Measurements from ENCODE around the gene FAM32A.

FAM32A gene

DNA sequence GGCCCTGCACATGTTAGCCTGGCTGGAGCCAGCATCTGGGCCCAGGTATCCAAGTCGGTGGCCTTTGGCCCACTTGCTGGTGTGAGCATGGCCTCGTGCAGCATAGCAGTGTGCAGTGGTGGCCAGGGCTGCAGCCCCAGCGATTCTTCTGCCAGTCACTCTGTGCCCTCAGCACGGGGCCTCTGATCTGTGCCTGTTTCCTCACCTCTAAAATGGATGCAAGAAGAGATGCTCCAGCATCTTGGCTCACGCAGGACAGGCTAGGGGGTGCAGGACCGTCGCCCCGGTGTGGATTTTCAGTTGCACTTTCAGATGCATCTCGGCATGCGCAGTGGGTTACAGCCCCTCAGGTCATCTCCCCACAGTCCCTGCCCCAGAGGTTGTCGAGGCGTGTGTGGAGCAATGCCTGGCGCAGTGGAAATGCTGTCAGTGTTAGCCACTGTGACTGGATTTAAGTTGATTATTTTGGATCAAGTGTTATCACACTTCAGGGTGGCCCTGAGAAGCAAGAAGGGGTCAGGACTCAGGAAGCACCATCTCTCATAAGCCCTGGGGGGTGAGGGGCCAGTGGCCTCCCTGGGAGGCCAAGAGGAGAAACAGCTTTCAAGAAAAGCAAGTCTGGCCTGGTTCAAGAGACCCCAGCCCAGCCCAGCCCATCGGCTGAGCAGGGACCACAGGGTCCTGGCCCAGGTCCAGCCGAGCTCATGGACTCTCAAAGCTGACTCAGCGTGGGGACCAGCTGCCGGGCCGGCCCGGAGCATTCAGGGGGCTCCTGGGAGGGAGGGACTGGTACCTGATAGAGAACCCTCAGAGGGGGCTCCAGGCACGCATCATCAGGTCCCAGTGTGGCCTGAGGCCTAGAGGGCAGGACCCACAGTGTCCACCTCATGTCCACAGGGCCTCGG lies 40.3 kb downstream of the FAM32A start:
- DNase-seq (ENCODE audit: low read depth in 3 of 3) = no peak

DNA sequence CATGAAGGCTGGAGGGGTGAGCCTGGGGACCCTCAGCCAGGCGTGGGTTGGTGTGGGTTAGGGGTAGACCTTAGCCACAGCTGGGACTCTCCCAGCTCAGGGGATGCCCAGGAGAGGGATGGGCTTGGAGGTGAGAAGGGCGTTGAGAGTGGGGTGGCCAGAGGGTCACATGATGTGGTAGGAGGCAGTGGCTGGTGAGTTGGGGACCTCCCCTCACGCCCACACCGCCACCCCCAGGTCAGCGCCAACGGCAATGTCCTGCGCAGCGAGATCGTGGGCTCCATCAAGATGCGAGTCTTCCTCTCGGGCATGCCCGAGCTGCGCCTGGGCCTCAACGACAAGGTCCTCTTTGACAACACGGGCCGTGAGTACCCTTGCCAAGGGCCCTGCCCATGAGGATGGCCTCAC lies 41.0 kb downstream of the FAM32A start:
- DNase-seq (ENCODE audit: low read depth in 3 of 3) = no peak

DNA sequence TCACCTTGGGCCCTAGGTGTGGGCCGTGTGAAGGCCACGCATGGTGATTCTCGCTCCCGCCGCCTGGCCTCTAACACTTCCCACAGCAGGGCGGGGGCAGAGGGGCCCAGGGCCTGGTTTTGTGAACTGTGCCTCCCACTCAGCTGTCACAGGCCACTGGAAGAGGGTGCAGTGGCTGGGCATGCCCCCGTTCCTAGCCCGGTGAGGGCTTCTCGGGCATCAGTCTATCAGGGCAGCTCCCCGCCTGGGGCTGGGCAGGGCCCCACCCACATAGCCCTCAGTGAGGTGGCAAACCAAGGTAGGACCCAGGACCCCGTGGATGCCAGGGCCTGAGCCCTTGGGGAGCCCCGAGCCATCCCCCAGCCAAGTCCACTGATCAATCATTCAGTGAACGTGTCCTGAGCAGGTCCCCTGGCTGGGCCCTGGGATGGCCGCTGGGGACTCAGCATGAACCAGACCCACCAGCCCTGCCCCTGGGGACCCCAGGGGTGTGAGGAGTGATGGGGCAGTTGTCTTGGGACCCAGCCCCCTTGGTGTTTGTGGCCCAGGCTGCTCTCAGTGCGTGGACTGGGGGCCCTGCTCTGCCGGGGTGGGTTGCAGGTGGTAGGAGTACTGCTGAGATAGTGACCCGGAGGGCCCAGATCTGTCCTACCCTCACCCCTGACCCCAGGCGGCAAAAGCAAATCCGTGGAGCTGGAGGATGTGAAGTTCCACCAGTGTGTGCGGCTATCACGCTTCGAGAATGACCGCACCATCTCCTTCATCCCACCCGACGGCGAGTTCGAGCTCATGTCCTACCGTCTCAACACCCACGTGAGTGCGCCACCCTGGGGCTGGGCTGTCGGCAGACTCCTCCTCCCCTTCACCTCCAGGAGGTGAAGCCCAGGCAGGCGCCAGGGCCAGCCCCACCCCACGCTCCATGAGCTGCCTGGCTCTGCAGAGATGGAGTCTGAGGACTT lies 41.9 kb downstream of the FAM32A start:
- no peak for DNase-seq (ENCODE audit: low read depth in 3 of 3)

DNA sequence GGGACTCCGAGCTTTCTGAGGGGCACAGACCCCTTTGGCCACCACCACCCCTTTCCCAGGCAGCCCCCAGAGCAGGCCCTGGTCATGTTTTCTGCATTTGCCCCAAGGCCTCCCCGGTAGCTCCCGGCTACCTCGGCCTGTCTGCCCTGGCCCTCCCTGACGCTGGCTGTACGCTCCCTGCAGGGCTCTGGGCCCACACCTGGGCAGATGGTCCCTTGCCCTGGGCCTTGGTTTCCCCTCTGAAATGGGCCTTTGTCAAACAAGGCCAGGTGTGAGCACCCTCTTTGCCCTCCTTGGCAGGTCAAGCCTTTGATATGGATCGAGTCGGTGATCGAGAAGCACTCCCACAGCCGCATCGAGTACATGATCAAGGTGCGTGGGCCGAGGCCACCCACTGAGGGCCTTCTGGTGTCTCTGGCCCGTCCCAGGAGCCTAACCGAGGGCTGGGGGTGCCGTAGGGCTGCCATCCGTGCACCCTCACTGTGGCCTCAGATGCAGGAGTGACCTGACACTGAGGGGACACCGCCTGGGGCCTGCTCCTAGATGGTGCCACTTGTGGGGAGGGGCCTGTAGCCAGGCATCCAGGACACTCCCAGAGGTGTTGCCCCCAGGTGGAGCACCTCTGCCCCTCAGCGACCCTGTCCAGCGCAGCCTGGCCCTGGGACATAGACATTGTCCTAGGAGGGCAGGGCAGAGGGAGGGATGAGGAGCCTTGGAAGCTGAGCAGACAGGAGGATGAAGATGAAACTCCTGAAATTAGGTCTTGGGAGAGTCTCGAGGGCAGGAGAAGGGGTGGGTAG lies 42.8 kb downstream of the FAM32A start:
- DNase-seq (ENCODE audit: low read depth in 3 of 3) = no peak

DNA sequence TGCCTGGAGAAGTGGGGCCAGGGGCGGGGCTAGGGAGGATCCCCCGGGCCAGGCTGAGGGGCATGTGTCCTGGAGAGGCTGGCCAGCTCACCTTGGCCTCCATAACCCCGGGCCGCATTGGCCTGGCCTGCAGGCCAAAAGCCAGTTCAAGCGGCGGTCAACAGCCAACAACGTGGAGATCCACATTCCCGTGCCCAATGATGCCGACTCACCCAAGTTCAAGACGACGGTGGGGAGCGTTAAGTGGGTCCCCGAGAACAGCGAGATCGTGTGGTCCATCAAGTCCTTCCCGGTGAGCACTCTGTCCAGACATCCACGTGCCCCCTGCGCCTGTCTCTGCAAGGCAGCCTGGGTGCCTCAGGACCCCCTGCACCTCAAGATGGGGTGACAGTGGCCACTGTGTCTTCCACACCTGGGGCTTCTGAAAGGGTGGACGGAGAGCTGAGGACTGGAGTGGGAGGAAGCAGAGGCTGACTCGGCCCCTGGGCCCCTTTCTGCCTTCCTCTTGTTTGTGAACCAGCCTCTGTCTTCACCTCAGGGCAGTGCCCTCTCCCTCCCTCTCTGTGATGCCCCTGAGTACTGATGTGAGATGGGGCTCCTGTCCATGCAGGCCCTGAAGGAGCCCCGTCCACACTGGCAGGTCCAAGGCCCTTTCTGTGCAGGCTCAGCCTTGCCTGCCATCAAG lies 43.6 kb downstream of the FAM32A start:
- DNase-seq (ENCODE audit: low read depth in 3 of 3) = no peak

DNA sequence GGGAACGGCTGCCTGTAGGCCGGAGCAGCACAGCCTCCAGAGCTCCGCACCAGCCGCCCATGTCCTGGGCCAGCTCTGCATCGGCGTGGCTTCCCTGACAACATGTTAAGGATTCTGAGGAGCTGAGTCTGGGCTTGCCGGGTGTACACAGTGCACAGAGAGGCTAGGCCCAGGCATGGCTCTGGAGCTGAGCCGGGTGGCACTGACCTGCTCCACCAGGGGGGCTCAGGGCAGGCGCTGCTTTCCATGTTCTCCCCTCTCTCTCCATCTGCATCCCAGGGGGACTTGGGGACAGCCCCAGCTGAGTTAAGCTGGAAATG lies 44.1 kb downstream of the FAM32A start:
- DNase-seq (ENCODE audit: low read depth in 3 of 3) = no peak

DNA sequence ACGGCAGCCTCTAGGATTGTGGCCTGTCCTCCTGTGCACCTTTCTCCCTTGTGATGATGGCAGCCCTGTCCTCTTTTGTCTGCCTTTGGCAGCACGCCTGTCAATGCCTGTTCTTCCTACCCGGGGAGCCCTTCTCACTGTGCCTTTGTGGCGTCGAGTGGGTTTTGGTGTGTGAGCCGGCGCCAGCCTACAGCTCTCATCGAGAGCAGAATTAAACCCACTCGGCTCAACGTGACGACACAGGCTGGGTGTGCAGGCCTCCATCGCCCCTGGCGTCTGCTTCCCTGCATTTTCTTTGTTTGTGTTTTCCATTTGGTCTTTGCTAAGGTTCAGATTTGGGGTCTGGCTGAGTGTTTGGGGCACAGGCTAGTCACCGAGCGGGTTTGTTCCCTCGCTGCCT lies 46.9 kb downstream of the FAM32A start:
- DNase-seq (ENCODE audit: low read depth in 3 of 3) = no peak

DNA sequence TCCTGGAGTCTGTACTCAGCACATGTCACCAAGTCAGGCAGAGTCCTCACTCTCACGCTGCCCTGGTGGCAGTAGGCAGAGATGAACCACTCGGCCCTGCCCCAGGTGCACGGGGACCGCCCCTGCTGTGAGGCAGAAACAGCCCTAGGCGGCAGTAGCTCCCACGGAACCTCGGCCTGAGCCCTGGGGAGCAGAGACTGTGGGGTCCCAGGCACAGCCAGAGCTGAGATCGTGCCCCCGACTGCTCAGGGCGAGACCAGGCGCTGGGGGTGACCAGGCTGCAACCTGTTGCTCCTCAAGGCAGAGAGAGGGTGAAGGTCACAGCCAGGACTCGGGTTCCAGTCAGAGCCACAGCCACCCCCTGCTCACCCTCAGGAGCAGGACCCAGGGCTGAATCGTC lies 47.4 kb downstream of the FAM32A start:
- no peak for DNase-seq (ENCODE audit: low read depth in 3 of 3)

DNA sequence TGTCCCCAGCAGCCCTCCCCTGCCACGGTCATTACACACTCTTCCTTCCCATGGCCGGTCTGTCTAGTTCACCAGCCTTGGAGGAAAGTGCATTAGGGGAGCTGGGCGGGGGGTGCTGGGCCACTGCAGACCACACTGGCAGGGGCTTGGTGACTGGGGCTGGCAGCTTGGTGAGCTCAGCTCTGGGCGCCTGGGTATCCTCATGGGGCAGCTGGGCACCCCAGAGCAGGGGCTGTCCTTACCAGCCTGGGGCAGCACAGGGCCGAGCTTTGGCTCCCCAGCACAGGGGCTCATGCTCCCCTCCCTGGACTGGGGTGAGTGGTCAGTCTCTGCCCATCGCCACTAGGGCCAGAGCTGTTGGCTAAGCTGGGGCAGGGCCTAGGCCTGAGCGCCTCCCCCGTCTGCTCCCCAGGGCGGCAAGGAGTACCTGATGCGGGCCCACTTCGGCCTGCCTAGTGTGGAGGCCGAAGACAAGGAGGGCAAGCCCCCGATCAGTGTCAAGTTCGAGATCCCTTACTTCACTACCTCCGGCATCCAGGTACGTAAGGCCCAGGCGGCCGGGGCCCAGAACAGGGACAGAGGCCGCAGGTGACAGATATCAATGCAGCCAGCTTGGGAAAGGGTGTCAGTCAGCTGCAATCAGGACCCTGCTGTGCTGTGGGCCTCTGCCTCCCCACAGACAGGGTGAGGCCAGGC lies 48.0 kb downstream of the FAM32A start:
- no peak for DNase-seq (ENCODE audit: low read depth in 3 of 3)

DNA sequence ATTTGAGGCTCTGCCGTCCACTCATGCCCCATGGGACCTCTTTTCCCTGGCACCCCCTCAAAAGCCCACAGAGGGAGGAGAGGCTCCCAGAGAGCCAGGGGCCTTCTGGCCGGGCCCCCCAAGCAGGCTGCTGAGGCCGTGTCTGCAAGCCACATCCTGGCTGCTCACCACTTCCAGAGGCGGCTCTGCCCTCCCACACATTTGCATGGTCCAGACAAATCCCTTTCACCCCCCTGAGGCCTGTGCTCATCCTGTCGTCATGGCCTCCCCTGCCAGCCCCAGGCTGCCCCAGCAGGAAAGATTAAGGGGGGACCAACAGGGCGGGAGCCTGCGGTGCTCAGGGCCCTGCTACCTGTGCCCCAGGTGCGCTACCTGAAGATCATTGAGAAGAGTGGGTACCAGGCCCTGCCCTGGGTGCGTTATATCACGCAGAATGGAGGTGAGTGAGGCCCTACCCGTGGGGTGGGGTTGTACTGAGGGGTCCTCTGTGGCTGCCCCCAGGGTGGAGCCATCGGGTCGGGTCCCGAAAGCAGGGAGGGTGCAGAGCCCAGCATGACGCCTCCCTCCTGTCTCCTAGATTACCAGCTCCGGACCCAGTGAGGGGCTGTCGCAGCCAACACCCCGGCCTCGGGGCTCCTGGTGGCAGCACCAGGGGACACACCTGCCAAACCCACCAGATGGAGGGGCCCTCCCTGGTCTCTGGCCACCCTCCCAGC lies 48.8 kb downstream of the FAM32A start:
- DNase-seq (ENCODE audit: low read depth in 3 of 3) = no peak

DNA sequence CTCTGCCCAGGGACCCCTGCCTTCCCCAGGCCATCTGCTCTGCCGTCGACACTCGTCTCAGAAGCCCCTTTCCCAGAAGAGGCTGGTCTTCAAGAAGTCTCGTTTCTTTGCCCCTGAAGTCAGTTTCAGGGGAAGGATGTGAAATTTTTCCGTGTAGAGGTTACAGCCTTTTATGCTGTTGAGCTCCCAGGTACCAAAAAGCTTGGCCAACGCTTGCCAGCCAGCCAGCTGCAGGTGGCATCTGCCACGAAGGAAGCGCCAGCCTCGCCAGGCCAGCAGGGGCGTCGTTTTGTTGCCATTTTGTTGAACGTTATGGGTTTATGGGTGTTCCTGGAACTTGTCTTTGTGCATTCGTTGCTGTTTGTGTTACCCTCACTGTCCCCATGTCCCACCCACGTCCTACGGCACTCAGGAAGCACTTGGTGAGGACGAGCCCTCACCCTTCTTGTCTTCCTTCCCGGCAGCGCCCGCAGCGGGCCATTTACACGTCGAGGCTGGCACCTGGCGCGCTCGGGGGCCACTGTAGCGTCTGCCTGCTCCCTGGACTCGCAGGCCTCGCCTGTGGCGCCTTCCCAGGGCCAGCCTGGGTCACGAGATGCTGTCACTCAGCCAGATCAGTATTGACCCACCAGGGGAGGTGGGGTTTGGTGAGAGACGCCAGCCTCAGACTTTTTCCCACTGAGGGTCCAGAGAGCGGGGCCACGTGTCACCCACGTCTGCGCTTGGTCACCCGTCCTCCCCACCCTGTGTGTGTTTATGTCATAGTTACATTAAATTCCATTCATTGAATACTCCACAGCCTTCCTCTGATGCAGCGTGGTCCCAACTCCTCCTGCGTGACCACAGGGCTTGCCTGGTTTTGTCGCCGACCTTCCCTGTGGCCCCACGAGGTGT lies 49.6 kb downstream of the FAM32A start:
- no peak for DNase-seq (ENCODE audit: low read depth in 3 of 3)

DNA sequence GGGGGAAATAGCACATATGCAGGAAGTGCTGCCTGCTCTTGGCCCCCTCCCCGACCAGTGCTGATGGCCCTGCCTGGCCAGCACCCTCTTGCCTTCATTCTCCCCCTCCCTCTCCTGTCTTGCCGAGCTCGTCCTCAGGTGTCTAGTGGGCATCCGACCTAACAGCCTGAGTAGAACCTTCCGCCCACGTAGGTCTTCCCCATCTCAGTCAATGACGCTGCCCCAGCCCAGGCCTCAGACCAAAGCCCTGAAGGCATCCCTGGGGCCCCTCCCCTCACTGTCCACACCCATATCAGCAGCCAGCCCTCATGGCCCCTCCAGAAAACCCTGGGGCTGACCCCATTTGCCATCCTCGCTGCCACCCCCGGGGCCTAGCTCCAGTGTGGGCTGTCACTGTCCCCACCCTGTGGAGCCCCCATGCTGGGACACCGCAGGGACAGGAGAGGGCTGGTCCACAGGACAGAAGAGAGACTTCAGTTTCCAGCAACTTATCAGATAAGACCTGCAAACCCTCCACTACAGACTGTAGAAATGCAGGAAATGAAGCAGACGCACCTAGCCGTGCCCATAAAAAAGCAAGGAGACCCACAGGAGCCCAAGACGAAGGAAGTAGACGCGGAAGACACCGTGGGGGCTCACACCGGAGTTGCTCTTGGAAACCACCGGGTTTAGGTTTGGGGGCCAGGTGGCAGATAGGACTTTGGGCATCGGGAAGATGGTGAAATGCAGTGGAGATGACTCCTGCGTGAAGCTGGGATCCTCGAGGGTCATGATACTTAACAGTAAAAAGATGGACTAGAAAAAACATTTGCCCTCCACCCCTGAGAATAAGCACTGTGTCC lies 50.8 kb downstream of the FAM32A start:
- no peak for DNase-seq (ENCODE audit: low read depth in 3 of 3)
